Endothelial cell of hepatic sinusoid (primary cell): ENCODE measurements around the gene CAPZA1.

Experiments
- in situ Hi-C: cut with HindIII; loops from 2 replicates; pipeline ENCODE4 v1.10.0; 2017; ENCODE audit warnings: low sequenced_read_pairs

Gene CAPZA1

GRCh38 chr1:112698366-112699310 lies 79.0 kb downstream of the CAPZA1 start:
- in situ Hi-C loops, result no loop called here

GRCh38 chr1:112699425-112700144 lies 80.0 kb downstream of the CAPZA1 start:
- in situ Hi-C loops, result no loop called here

- in situ Hi-C loops, result no loop called here
Measured at GRCh38 chr1:112700290-112701226, 80.9 kb downstream of the CAPZA1 start.

- in situ Hi-C loops, result no loop called here
Measured at GRCh38 chr1:112701227-112702066, 81.8 kb downstream of the CAPZA1 start.

- in situ Hi-C loops, result no loop called here
Measured at GRCh38 chr1:112702067-112702395, 82.4 kb downstream of the CAPZA1 start.

- in situ Hi-C loops, result no loop called here
Measured at GRCh38 chr1:112702420-112703261, 83.0 kb downstream of the CAPZA1 start.

- in situ Hi-C loops, result no loop called here
Measured at GRCh38 chr1:112703706-112704105, 84.1 kb downstream of the CAPZA1 start.

- in situ Hi-C loops, result no loop called here
Measured at GRCh38 chr1:112704391-112704933, 84.8 kb downstream of the CAPZA1 start.

- in situ Hi-C loops, result no loop called here
Measured at GRCh38 chr1:112704934-112705627, 85.4 kb downstream of the CAPZA1 start.

GRCh38 chr1:112706505-112707220 lies 87.0 kb downstream of the CAPZA1 start, which contains the start of gene RHOC:
RHOC (minus strand) TSS chr1:112707127; CDS start chr1:112703799, 3,328 bp downstream.
- in situ Hi-C loops, result no loop called here

- in situ Hi-C loops, result no loop called here
Measured at GRCh38 chr1:112707221-112708001, 87.8 kb downstream of the CAPZA1 start.

- in situ Hi-C loops, result no loop called here
Measured at GRCh38 chr1:112708002-112708448, 88.4 kb downstream of the CAPZA1 start.

GRCh38 chr1:112708489-112708888 lies 88.9 kb downstream of the CAPZA1 start:
- in situ Hi-C loops, result no loop called here

- in situ Hi-C loops, result loop anchor here (10.0 kb wide), 1 partner anchor 65 kb away; no protein-coding TSS in a partner anchor
Measured at GRCh38 chr1:112710159-112710558, 90.5 kb downstream of the CAPZA1 start.

- in situ Hi-C loops, result loop anchor here (10.0 kb wide), 1 partner anchor 64 kb away; no protein-coding TSS in a partner anchor
Measured at GRCh38 chr1:112710586-112710985, 91.0 kb downstream of the CAPZA1 start.

GRCh38 chr1:112711041-112711440 lies 91.4 kb downstream of the CAPZA1 start:
- in situ Hi-C loops, result loop anchor here (10.0 kb wide), 1 partner anchor 64 kb away; no protein-coding TSS in a partner anchor
